ENCODE results near the gene NSD1.
"Not testable (repeated sequence)": the region's sequence is repeated elsewhere in the genome, so short reads cannot be mapped to it uniquely, and the experiment has no call there.

The NSD1 gene

GRCh38 chr5:177231479-177232250 lies 98.1 kb downstream of the NSD1 start:
- DNase-seq (ENCODE audit: low read depth, low spot score): no peak

- no peak for DNase-seq (ENCODE audit: low read depth, low spot score)
These were observed 98.8 kb downstream of the NSD1 start for GRCh38 chr5:177232358-177232757.

- no peak for DNase-seq (ENCODE audit: low read depth, low spot score)
These were observed 99.2 kb downstream of the NSD1 start for GRCh38 chr5:177232761-177233160.

GRCh38 chr5:177233206-177233605 lies 99.6 kb downstream of the NSD1 start:
- no peak for DNase-seq (ENCODE audit: low read depth, low spot score)

- DNase-seq (ENCODE audit: low read depth, low spot score): no peak
These were observed 100.2 kb downstream of the NSD1 start for GRCh38 chr5:177233802-177234201.

GRCh38 chr5:177234841-177235240 lies 101.3 kb downstream of the NSD1 start:
- no peak for DNase-seq (ENCODE audit: low read depth, low spot score)

- DNase-seq (ENCODE audit: low read depth, low spot score): no peak
These were observed 108.2 kb downstream of the NSD1 start for GRCh38 chr5:177241768-177242167.

GRCh38 chr5:177242304-177242703 lies 108.7 kb downstream of the NSD1 start:
- no peak for DNase-seq (ENCODE audit: low read depth, low spot score)

- no peak for DNase-seq (ENCODE audit: low read depth, low spot score)
These were observed 116.4 kb downstream of the NSD1 start for GRCh38 chr5:177249761-177250537.

GRCh38 chr5:177253252-177253651 lies 119.7 kb downstream of the NSD1 start:
- no peak for DNase-seq (ENCODE audit: low read depth, low spot score)

- no peak for DNase-seq (ENCODE audit: low read depth, low spot score)
These were observed 122.7 kb downstream of the NSD1 start for GRCh38 chr5:177256296-177256695.

- not testable (repeated sequence) for DNase-seq (ENCODE audit: low read depth, low spot score)
These were observed 125.1 kb downstream of the NSD1 start for GRCh38 chr5:177258711-177259110.

GRCh38 chr5:177260961-177261360 lies 127.4 kb downstream of the NSD1 start:
- DNase-seq (ENCODE audit: low read depth, low spot score): no peak

GRCh38 chr5:177261510-177261909 lies 127.9 kb downstream of the NSD1 start:
- no peak for DNase-seq (ENCODE audit: low read depth, low spot score)

GRCh38 chr5:177264178-177264577 lies 130.6 kb downstream of the NSD1 start:
- no peak for DNase-seq (ENCODE audit: low read depth, low spot score)

GRCh38 chr5:177265395-177265794 lies 131.8 kb downstream of the NSD1 start:
- DNase-seq (ENCODE audit: low read depth, low spot score): no peak

GRCh38 chr5:177269232-177269895 lies 135.8 kb downstream of the NSD1 start:
- DNase-seq (ENCODE audit: low read depth, low spot score): no peak

GRCh38 chr5:177269976-177270375 lies 136.4 kb downstream of the NSD1 start:
- no peak for DNase-seq (ENCODE audit: low read depth, low spot score)

- DNase-seq (ENCODE audit: low read depth, low spot score): no peak
These were observed 137.1 kb downstream of the NSD1 start for GRCh38 chr5:177270653-177271052.

GRCh38 chr5:177271113-177271512 lies 137.5 kb downstream of the NSD1 start:
- DNase-seq (ENCODE audit: low read depth, low spot score): no peak

- DNase-seq (ENCODE audit: low read depth, low spot score): no peak
These were observed 142.3 kb downstream of the NSD1 start for GRCh38 chr5:177275883-177276282.

- no peak for DNase-seq (ENCODE audit: low read depth, low spot score)
These were observed 143.3 kb downstream of the NSD1 start for GRCh38 chr5:177276886-177277285.
